Karpas-422 (cell line): Measurements from ENCODE around the gene C6orf62. TPM values are rescaled to one million over a fixed set of nuclear protein-coding genes. Genes with fewer than 3 reads are reported as not detected.
"Not testable (repeated sequence)": the region's sequence is repeated elsewhere in the genome, so short reads cannot be mapped to it uniquely, and the experiment has no call there.

ENCODE experiments used
- DNase-seq: peaks from one replicate; pipeline ENCODE4 v3.0.0-alpha.2; 2015
- H2AFZ ChIP-seq: fragments of 200-600 bp; sonication (generic); 2 replicates; pipeline ENCODE4 v1.6.1; 2014; ENCODE audit warnings: antibody characterized with exemption, low read length, mixed read lengths
- H3K27ac ChIP-seq: fragments of 200-600 bp; sonication (generic); 2 replicates; pipeline ENCODE4 v1.5.1; 2014; ENCODE audit warnings: mild to moderate bottlenecking, low read length, moderate library complexity
- H3K27me3 ChIP-seq: fragments of 200-600 bp; sonication (generic); 2 replicates; pipeline ENCODE4 v1.6.1; 2014; ENCODE audit warnings: low read length, mixed read lengths
- H3K36me3 ChIP-seq: fragments of 200-600 bp; sonication (generic); 2 replicates; pipeline ENCODE4 v1.6.1; 2014; ENCODE audit warnings: low read length, mixed read lengths; ENCODE audit not compliant: insufficient read depth
- H3K4me1 ChIP-seq: fragments of 200-600 bp; sonication (generic); 2 replicates; pipeline ENCODE4 v1.6.1; 2014; ENCODE audit warnings: mild to moderate bottlenecking, low read length, mixed read lengths
- H3K4me2 ChIP-seq: fragments of 200-600 bp; sonication (generic); 2 replicates; pipeline ENCODE4 v1.6.1; 2014; ENCODE audit warnings: low read length, low read depth, mild to moderate bottlenecking; ENCODE audit not compliant: poor library complexity, severe bottlenecking
- H3K4me3 ChIP-seq: fragments of 200-600 bp; sonication (generic); 2 replicates; pipeline ENCODE4 v1.5.1; 2014; ENCODE audit warnings: mild to moderate bottlenecking, antibody characterized with exemption, low read length, mixed read lengths
- H3K79me2 ChIP-seq: fragments of 200-600 bp; sonication (generic); 2 replicates; pipeline ENCODE4 v1.6.1; 2014; ENCODE audit warnings: mild to moderate bottlenecking, low read length, mixed read lengths
- H3K9ac ChIP-seq: fragments of 200-600 bp; sonication (generic); 2 replicates; pipeline ENCODE4 v1.6.0; 2014; ENCODE audit warnings: low read length
- H3K9me2 ChIP-seq: fragments of 200-600 bp; sonication (generic), shearing (Covaris generic); replicated peaks from 2 replicates; pipeline ENCODE4 v1.6.0; 2014; ENCODE audit warnings: mild to moderate bottlenecking, low read length, moderate library complexity; ENCODE audit not compliant: insufficient read depth
- H3K9me3 ChIP-seq: fragments of 300-700, 200-600 bp; sonication (generic); 2 replicates; pipeline ENCODE4 v1.6.1; 2014; ENCODE audit warnings: low read length, mixed read lengths
- H4K20me1 ChIP-seq: fragments of 200-600 bp; sonication (generic); 2 replicates; pipeline ENCODE4 v1.6.1; 2014; ENCODE audit warnings: mild to moderate bottlenecking, antibody characterized with exemption, low read length, low read depth; ENCODE audit not compliant: insufficient read depth
- total RNA-seq: library from RNA; depleted of rRNA; stranded (reverse); fragments of >200 nt; shearing (Covaris generic); gene quantifications from 2 replicates; pipeline ENCODE4 v1.2.3, GENCODE V29; 2014; ENCODE audit warnings: low replicate concordance; rRNA removed

C6orf62 gene
- total RNA-seq: 49.7 and 123 TPM in 2 replicates

DNA sequence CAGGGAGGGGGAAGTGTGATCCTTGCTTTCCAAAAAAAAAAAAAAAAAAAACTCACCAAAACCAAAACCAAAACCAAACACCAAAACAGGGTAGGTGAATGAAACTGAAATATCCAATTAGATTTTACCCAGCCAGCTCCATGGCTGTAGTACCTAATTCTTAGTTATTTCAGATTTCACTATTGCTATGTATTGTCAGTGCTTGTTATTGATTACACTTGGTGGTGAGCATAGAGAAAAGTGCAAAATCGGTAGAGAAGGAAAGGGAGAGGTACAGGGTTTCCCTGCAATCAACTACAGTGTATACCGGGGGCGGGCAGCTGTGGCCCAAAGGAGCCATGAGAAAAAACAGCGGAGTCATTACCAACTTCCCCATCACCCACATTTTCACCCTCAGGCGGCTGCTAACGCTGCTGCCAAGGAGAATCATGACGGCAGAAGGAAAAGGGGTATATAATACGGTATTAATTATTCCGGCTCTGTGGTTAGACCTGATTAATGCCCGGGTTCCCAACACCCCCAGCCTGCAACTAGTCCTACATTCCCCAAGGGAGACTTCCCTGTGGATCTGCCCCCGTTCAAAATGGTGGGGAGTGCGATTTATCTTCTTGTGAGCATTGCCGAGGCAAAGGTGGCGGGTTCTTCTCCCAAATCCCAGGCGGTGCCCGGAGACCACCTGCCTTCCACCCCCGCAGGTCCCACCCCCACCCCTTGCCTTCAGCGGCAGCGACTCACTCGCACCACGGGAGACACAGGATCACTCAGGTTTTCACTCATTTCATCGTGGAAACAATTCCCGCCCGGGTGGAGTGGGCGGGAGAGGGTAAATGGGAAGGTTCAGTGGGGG, at the start of gene C6orf62:
Gene C6orf62, minus strand, starts transcription at position 30 of the 847 bp plus-strand sequence. CDS start 486 bp downstream, outside the sequence.
- Histone ChIP-seq H3K9me2 (0 out of 2 replicates have a peak, but pooled peaks cover 3% of the 10 kb centered on the region), H3K36me3 (peaks cover 49% of the 10 kb centered on the region), H3K4me1 (peaks cover 45% of the 10 kb centered on the region), H2AFZ (no peak within 1 kb of the TSS), H3K9me3 (no peaks in the 10 kb centered on the region), H3K79me2 (peaks cover 63% of the 10 kb centered on the region), H3K4me2 (peak within 1 kb of the TSS; percentile 97), H3K27me3 (no peaks in the 10 kb centered on the region), H3K9ac (peak within 1 kb of the TSS; percentile 100), H3K27ac (peak within 1 kb of the TSS; percentile 88), H3K4me3 (peak within 1 kb of the TSS; percentile 99), H4K20me1 (peaks cover 37% of the 10 kb centered on the region)
- DNase-seq: peak; percentile 74

GRCh38 chr6:24768361-24768760, 49.4 kb upstream of the C6orf62 start:
- H3K9me2 ChIP-seq: no peaks in the 10 kb centered on the region
- H3K9me3 ChIP-seq: no peaks in the 10 kb centered on the region
- H3K9ac ChIP-seq: no peak overlapping the region
- no peaks in the 10 kb centered on the region for H3K79me2 ChIP-seq
- peaks cover 2% of the 10 kb centered on the region; the same call in 1 of the 2 replicates for H3K4me1 ChIP-seq
- H4K20me1 ChIP-seq: no peaks in the 10 kb centered on the region
- H2AFZ ChIP-seq: no peak overlapping the region
- no peaks in the 10 kb centered on the region for H3K27me3 ChIP-seq
- DNase-seq: no peak
- no peak overlapping the region for H3K4me2 ChIP-seq
- H3K27ac ChIP-seq: no peak overlapping the region
- no peak overlapping the region for H3K4me3 ChIP-seq
- no peaks in the 10 kb centered on the region for H3K36me3 ChIP-seq

- Histone ChIP-seq H3K4me2 (peak overlapping the region; percentile 39), H4K20me1 (no peaks in the 10 kb centered on the region), H3K27ac (no peak overlapping the region), H3K4me3 (no peak overlapping the region), H3K36me3 (no peaks in the 10 kb centered on the region), H3K79me2 (no peaks in the 10 kb centered on the region), H2AFZ (no peak overlapping the region), H3K4me1 (peaks cover 2% of the 10 kb centered on the region), H3K9me3 (no peaks in the 10 kb centered on the region), H3K9ac (no peak overlapping the region), H3K27me3 (no peaks in the 10 kb centered on the region), H3K9me2 (no peaks in the 10 kb centered on the region)
- peak; percentile 81 for DNase-seq
These were observed 47.9 kb upstream of the C6orf62 start for GRCh38 chr6:24766680-24767462.

GRCh38 chr6:24765968-24766367, 47.0 kb upstream of the C6orf62 start:
- not testable (repeated sequence) for H3K9me3 ChIP-seq, H3K4me1 ChIP-seq, H3K9me2 ChIP-seq, H3K79me2 ChIP-seq, DNase-seq, H3K9ac ChIP-seq, H2AFZ ChIP-seq, H3K27ac ChIP-seq, H3K36me3 ChIP-seq, H3K27me3 ChIP-seq, H4K20me1 ChIP-seq, H3K4me2 ChIP-seq, H3K4me3 ChIP-seq

GRCh38 chr6:24764833-24765828, 46.2 kb upstream of the C6orf62 start:
- H3K27me3 ChIP-seq, H3K9ac ChIP-seq, H3K79me2 ChIP-seq, H3K4me1 ChIP-seq, DNase-seq, H3K9me3 ChIP-seq, H4K20me1 ChIP-seq, H2AFZ ChIP-seq, H3K9me2 ChIP-seq, H3K36me3 ChIP-seq, H3K4me3 ChIP-seq, H3K4me2 ChIP-seq, H3K27ac ChIP-seq: not testable (repeated sequence)

DNA sequence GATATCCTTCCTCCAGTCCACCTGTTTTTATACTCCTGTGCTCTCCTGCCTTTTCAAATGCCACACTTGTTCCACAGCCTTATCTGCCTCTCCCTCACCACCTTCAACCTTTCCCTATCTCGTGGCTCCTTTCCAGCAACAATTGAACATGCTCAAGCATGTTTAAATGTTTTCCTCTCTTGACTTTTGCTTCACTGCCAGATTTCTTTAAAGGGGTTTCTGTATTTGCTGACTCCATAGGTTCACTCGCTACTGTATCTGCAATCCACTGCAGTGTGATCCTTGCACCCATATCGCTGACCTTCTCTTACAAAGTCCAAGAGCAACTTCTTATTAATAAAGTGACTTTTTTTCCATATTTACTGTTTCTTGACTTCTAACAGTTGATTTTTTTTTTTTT, 44.6 kb upstream of the C6orf62 start:
- no peaks in the 10 kb centered on the region for H3K9me3 ChIP-seq
- H4K20me1 ChIP-seq: no peaks in the 10 kb centered on the region
- H3K9me2 ChIP-seq: no peaks in the 10 kb centered on the region
- DNase-seq: no peak
- peaks cover 5% of the 10 kb centered on the region for H3K4me1 ChIP-seq
- no peak overlapping the region for H2AFZ ChIP-seq
- H3K27me3 ChIP-seq: no peaks in the 10 kb centered on the region
- H3K4me2 ChIP-seq: no peak overlapping the region
- no peak overlapping the region for H3K4me3 ChIP-seq
- no peaks in the 10 kb centered on the region for H3K79me2 ChIP-seq
- no peaks in the 10 kb centered on the region for H3K36me3 ChIP-seq
- no peak overlapping the region for H3K27ac ChIP-seq
- H3K9ac ChIP-seq: no peak overlapping the region

DNA sequence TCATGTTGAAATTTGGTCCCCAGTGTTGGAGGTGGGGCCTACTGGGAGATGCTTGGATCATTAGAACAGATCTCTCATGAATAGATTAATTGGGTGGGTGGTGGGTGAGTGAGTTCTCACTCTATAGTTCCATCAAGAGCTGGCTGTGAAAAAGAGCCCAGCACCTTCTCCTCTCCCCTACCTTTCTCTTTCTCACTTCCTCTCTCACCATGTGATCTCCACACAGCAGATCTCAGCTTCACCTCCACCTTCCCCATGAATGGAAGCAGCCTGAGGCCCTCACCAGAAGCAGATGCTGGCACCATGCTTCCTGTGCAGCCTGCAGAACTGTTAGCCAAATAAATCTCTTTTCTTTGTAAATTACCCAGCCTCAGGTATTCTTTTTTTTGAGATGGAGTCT, 42.9 kb upstream of the C6orf62 start:
- no peaks in the 10 kb centered on the region for H4K20me1 ChIP-seq
- H3K9me2 ChIP-seq: no peaks in the 10 kb centered on the region
- H3K79me2 ChIP-seq: no peaks in the 10 kb centered on the region
- DNase-seq: peak; percentile 47
- H3K9me3 ChIP-seq: no peaks in the 10 kb centered on the region
- H3K36me3 ChIP-seq: no peaks in the 10 kb centered on the region
- H3K9ac ChIP-seq: no peak overlapping the region
- H3K27ac ChIP-seq: no peak overlapping the region
- peaks cover 4% of the 10 kb centered on the region for H3K4me1 ChIP-seq
- no peak overlapping the region for H3K4me2 ChIP-seq
- peak overlapping the region; percentile 86; the same call in 1 of the 2 replicates for H2AFZ ChIP-seq
- no peaks in the 10 kb centered on the region for H3K27me3 ChIP-seq
- H3K4me3 ChIP-seq: no peak overlapping the region
